ENCODE data around the gene FKBP7.

The FKBP7 gene

DNA sequence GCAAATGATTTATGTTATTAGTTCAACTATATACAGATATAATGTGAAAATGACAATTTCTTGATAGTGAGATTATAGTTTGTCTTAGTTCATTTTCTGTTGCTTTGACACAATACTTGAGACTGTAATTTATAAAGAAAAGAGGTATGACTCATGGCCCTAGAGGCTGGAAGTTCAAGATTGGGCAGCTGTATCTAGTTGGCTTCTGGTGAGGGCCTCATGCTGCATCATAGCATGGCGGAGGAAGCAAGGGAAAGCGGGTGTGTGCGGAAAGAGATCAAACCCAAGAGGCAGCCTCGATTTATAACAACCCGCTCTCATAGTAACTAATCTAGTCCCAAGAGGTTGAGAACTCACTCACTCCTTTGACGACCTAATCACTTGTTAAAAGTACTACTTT is 13.2 kb upstream of the FKBP7 start:
- TF ChIP-seq, protein P1, sequence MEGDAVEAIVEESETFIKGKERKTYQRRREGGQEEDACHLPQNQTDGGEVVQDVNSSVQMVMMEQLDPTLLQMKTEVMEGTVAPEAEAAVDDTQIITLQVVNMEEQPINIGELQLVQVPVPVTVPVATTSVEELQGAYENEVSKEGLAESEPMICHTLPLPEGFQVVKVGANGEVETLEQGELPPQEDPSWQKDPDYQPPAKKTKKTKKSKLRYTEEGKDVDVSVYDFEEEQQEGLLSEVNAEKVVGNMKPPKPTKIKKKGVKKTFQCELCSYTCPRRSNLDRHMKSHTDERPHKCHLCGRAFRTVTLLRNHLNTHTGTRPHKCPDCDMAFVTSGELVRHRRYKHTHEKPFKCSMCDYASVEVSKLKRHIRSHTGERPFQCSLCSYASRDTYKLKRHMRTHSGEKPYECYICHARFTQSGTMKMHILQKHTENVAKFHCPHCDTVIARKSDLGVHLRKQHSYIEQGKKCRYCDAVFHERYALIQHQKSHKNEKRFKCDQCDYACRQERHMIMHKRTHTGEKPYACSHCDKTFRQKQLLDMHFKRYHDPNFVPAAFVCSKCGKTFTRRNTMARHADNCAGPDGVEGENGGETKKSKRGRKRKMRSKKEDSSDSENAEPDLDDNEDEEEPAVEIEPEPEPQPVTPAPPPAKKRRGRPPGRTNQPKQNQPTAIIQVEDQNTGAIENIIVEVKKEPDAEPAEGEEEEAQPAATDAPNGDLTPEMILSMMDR (IDR thresholded peaks at IDR 0.05; ENCODE audit: insufficient read depth, low read depth, low read length, missing control alignments), result no peak

GRCh38 chr2:178485356-178485755 is 7.0 kb upstream of the FKBP7 start:
- H3K4me3 ChIP-seq (ENCODE audit: low read length), result no peak overlapping the region
- TF ChIP-seq, protein P1 (IDR thresholded peaks at IDR 0.05; ENCODE audit: insufficient read depth, low read depth, low read length, missing control alignments), result no peak
- DNase-seq (ENCODE audit: low read depth), result no peak

More for the DNA sequence above, 13.2 kb upstream of the FKBP7 start:
- H3K4me3 ChIP-seq (ENCODE audit: low read length), result no peak overlapping the region
- DNase-seq (ENCODE audit: low read depth), result peak; percentile 39

DNA sequence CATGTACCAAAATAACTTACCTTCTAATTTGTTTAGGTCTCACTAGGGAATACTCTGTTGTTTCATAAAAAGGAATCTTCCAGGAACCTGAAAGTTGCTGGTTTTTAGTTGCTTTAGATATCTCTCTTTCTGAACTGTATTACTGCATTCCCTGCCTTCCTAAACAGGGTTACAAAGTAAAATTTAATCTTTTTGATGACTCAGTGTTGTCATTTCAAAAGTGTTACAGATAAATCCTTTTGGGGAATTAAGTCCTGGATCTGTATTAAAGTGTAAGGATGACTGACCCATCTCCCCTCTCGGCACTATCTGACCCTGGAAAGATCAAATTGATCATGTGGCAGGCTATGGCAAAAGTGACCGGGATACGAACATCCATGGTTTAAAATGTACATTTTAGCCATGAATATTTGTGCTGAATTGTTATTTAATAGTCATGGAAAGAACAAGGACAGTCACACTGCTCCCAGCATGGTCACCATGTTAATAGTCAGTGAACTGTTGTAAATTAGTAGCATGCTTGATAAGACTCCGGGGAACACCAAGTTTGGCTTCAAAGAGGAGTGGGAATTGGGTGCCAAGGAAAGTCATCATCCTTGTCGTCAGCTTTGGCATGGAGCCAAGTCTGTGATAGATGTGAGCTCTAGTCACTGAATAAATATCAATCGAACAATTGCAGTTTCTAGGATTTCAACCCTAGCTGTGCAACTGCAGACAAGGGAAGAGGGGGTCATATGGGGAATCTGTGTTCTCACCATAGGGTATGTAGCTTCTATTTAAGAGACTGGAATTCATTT is 6.0 kb upstream of the FKBP7 start:
- TF ChIP-seq, protein P1 (IDR thresholded peaks at IDR 0.05; ENCODE audit: insufficient read depth, low read depth, low read length, missing control alignments), result no peak
- peak; percentile 37 for DNase-seq (ENCODE audit: low read depth)
- H3K4me3 ChIP-seq (ENCODE audit: low read length), result no peak overlapping the region

GRCh38 chr2:178482437-178482836 is 4.0 kb upstream of the FKBP7 start:
- TF ChIP-seq, protein P1 (IDR thresholded peaks at IDR 0.05; ENCODE audit: insufficient read depth, low read depth, low read length, missing control alignments), result no peak
- peak; percentile 8 for DNase-seq (ENCODE audit: low read depth)
- no peak overlapping the region for H3K4me3 ChIP-seq (ENCODE audit: low read length)

DNA sequence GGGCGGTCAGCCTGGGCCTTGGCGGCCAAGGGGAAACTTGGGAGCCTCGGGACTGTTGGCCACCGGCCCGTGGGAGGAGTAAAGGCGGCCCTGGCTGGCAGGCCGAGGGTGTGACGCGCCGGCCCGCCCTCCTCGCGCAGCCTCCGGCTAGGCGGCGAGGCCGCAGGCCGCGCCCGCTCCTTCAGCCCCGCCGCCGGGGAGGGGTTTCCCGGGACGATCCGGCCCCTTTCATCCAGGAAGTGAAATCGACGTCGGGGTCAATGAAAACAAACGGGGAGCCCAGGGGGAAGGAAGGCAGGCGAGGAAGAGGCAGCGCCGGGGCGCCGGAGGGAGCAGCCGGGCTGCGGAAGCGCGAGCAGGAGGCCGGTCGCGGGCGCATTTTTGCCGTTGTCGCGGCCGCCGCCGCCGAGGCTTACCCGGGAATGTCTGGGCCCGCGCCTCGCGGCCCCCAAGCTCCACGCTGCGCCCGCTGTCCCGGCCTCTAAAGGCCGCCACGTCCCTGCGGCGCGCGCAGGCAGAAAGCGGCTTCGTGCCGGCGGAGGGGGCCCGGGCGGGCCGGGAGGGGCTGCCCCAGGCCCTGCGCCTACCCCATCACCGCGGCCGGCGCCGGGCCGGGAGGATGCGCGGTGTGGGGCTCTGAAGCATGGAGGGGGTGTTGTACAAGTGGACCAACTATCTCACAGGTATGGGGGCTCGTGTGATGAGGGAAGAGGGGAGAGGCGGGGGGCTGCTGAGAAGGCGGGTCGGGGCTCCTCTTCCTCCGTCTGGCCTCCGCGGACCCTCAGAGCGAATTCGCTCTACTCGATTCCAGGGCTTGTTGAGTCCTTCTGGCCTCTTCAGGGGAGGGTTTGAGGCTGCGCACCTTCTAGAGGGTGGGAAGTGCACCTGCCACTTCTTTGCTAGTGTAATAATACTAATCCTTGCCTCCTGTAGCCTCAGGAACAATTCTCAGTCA is 2.1 kb upstream of the FKBP7 start, which contains the start of gene PLEKHA3:
Gene PLEKHA3, plus strand, starts transcription at position 231 of the 955 bp plus-strand sequence. Its CDS starts 413 bp downstream, at position 644.
- H3K4me3 ChIP-seq (ENCODE audit: low read length), result peak within 1 kb of the TSS; percentile 98
- peak; percentile 91 for DNase-seq (ENCODE audit: low read depth)
- TF ChIP-seq, protein P1 (IDR thresholded peaks at IDR 0.05; ENCODE audit: insufficient read depth, low read depth, low read length, missing control alignments), result no peak

DNA sequence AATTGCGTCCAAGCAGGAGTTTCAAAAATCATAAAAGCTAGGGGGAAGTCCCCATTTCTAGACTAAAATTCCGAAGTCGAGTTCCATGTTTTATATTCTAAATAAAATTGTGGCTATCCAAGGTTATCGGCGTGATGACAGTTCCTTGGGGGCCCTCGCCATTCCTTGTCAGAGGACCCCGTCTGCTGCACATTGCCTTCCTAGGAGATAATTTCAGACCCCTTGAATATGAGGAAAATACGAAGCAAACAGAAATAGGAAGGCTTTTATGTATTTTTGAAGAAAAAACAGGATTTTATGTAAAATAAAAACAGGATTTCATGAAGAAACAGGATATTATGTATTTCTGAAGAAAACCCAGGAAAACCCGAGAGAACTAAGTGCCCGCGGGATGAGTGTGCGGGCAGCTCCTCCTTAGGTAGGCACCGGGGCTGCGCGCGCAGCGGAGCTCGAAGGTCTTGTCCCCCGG is 1.4 kb upstream of the FKBP7 start:
- TF ChIP-seq, protein P1 (IDR thresholded peaks at IDR 0.05; ENCODE audit: insufficient read depth, low read depth, low read length, missing control alignments), result no peak
- DNase-seq (ENCODE audit: low read depth), result no peak
- peak overlapping the region; percentile 74 for H3K4me3 ChIP-seq (ENCODE audit: low read length)
